IMR-90 (cell line): ENCODE data around the gene ST7.

ENCODE experiments used
- CEBPB ChIP-seq: IDR thresholded peaks from 2 replicates; pipeline ENCODE4 v1.6.1; 2012; ENCODE audit warnings: low read depth, low read length, improper control_type of control experiment
- CHD1 ChIP-seq: IDR thresholded peaks from 2 replicates; pipeline ENCODE4 v1.6.1; 2012; ENCODE audit warnings: low read depth, low read length, improper control_type of control experiment
- FOS ChIP-seq: fragments of 150-350 bp; IDR thresholded peaks from 2 replicates; pipeline ENCODE4 v1.6.1; 2016; ENCODE audit warnings: low read depth, low read length
- MAZ ChIP-seq: IDR thresholded peaks from 2 replicates; pipeline ENCODE4 v1.6.1; 2012; ENCODE audit warnings: low read depth, mild to moderate bottlenecking, low read length, improper control_type of control experiment, moderate library complexity, borderline replicate concordance
- POLR2A ChIP-seq: IDR thresholded peaks from 2 replicates; pipeline ENCODE4 v1.6.1; 2012; ENCODE audit warnings: mild to moderate bottlenecking, low read depth, low read length
- TF ChIP-seq, protein P1 (sequence below): conservative IDR thresholded peaks from 2 replicates; pipeline ENCODE4 v1.5.1; 2012; ENCODE audit warnings: mild to moderate bottlenecking, low read depth, low read length, improper control_type of control experiment

DNA sequence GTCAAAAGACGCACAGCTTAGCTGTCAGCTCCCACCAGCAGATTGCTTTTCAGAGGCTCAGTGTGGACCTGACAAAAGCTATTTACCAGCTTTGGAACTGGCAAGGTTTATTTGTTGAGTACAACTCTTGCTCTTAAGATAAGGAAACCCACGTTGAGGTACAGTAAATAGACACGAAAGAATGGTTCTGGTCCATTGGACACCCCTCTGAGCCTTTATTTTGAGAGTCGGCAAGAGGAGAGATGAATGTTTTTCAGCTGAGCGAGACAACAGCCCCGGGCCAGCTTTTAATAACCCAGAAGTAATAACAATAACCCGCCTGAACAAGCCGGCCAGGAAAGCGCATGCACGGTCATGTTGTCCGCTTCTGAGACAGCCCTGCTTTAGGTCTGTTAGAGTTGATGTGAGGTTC lies 320.5 kb downstream of the ST7 start:
- TF ChIP-seq FOS (no peak), POLR2A (no peak), CHD1 (no peak), CEBPB (no peak), MAZ (no peak)
- TF ChIP-seq, protein P1, sequence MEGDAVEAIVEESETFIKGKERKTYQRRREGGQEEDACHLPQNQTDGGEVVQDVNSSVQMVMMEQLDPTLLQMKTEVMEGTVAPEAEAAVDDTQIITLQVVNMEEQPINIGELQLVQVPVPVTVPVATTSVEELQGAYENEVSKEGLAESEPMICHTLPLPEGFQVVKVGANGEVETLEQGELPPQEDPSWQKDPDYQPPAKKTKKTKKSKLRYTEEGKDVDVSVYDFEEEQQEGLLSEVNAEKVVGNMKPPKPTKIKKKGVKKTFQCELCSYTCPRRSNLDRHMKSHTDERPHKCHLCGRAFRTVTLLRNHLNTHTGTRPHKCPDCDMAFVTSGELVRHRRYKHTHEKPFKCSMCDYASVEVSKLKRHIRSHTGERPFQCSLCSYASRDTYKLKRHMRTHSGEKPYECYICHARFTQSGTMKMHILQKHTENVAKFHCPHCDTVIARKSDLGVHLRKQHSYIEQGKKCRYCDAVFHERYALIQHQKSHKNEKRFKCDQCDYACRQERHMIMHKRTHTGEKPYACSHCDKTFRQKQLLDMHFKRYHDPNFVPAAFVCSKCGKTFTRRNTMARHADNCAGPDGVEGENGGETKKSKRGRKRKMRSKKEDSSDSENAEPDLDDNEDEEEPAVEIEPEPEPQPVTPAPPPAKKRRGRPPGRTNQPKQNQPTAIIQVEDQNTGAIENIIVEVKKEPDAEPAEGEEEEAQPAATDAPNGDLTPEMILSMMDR: no peak
